B cell (primary cell): ENCODE results near the gene WDR46. TPM values are rescaled to one million over a fixed set of nuclear protein-coding genes. Genes with fewer than 3 reads are reported as not detected.

Experiments
- ATAC-seq: fragments of 200-7000 bp; cut with Tn5 transposase; one replicate; pipeline ENCODE4 v1.10.0; 2021; ENCODE audit warnings: low read depth, mild to moderate bottlenecking, moderate number of reproducible peaks, moderate library complexity
- CTCF ChIA-PET: fragments of 350-600 bp; sonication (Branson Sonifier 250); formaldehyde crosslinking; loops from one replicate; lab custom pipeline; 2021; ENCODE audit warnings: antibody characterized with exemption, inconsistent platforms; lab: Charles Lee
- POLR2A ChIA-PET: fragments of 350-600 bp; sonication (Branson Sonifier 250); formaldehyde crosslinking; loops from one replicate; lab custom pipeline; 2021; ENCODE audit warnings: antibody characterized with exemption; lab: Charles Lee
- DNase-seq: peaks from one replicate; pipeline ENCODE4 v3.0.0; 2013
- H2AFZ ChIP-seq: 2 replicates; pipeline ENCODE4 v1.6.1; 2012; ENCODE audit warnings: mild to moderate bottlenecking, low read depth, low read length; ENCODE audit not compliant: insufficient read depth, poor library complexity, severe bottlenecking
- H3K27ac ChIP-seq, 2 donors: 1 replicate in 1 of 2; 2 replicates in 1 of 2; pipeline ENCODE4 v1.5.1; 2012 to 2013; ENCODE audit warnings: low read length in 2 of 2, mild to moderate bottlenecking in 2 of 2, moderate library complexity in 1 of 2
- H3K27me3 ChIP-seq, 4 experiments: fragments of 200-600 bp in 1 of 4; sonication (generic) in 1 of 4; replicated peaks in 1 of 4; 1 replicate in 2 of 4; 2 replicates in 2 of 4; pipeline versions ENCODE4 v1.6.1 to v1.7.0; 2013 to 2016; ENCODE audit warnings: low read length in 3 of 4, mild to moderate bottlenecking in 2 of 4, mixed read lengths in 1 of 4, moderate library complexity in 1 of 4; ENCODE audit not compliant: insufficient read depth in 4 of 4, control insufficient read depth in 3 of 4; ENCODE audit errors: control extremely low read depth in 1 of 4
- H3K36me3 ChIP-seq, 2 experiments: replicated peaks in 1 of 2; 1 replicate in 1 of 2; 2 replicates in 1 of 2; pipeline versions ENCODE4 v1.6.1 to v1.7.1; 2013; ENCODE audit warnings: low read length in 1 of 2; ENCODE audit not compliant: insufficient read depth in 2 of 2, control insufficient read depth in 1 of 2; ENCODE audit errors: control extremely low read depth in 1 of 2, extremely low read depth in 1 of 2
- H3K4me1 ChIP-seq, 2 donors: fragments of 200-600 bp in 1 of 2; sonication (generic) in 1 of 2; 1 replicate in 1 of 2; 2 replicates in 1 of 2; pipeline versions ENCODE4 v1.5.1 to v1.6.1; 2013 to 2017; ENCODE audit warnings: low read length in 2 of 2; ENCODE audit not compliant: control insufficient read depth in 2 of 2, insufficient read depth in 2 of 2
- H3K4me2 ChIP-seq: replicated peaks from 2 replicates; pipeline ENCODE3; 2012; ENCODE audit warnings: mild to moderate bottlenecking, low read depth, low read length; ENCODE audit not compliant: poor library complexity, severe bottlenecking
- H3K4me3 ChIP-seq, 5 experiments: fragments of 200-600 bp in 1 of 5; sonication (generic) in 1 of 5; 1 replicate in 3 of 5; 2 replicates in 2 of 5; pipeline versions ENCODE4 v1.5.1 to v1.7.0; 2011 to 2016; ENCODE audit warnings: low read length in 4 of 5, mild to moderate bottlenecking in 4 of 5, low read depth in 2 of 5, control low read depth in 1 of 5, moderate library complexity in 1 of 5; ENCODE audit not compliant: insufficient read depth in 1 of 5; ENCODE audit errors: control extremely low read depth in 1 of 5, extremely low read depth in 1 of 5
- H3K79me2 ChIP-seq: fragments of 200-600 bp; sonication (generic); one replicate; pipeline ENCODE4 v1.6.0; 2016; ENCODE audit warnings: low read length; ENCODE audit not compliant: control insufficient read depth, insufficient read depth
- H3K9ac ChIP-seq: fragments of 200-600 bp; sonication (generic); 2 replicates; pipeline ENCODE4 v1.6.1; 2017; ENCODE audit warnings: mild to moderate bottlenecking, low read length, moderate library complexity
- H3K9me3 ChIP-seq, 3 donors: one replicate each; pipeline versions ENCODE4 v1.6.1 to v1.7.1; 2013; ENCODE audit warnings: low read length in 2 of 3; ENCODE audit not compliant: control insufficient read depth in 2 of 3, insufficient read depth in 1 of 3; ENCODE audit errors: control extremely low read depth in 1 of 3
- H4K20me1 ChIP-seq: 2 replicates; pipeline ENCODE4 v1.6.0; 2012; ENCODE audit warnings: mild to moderate bottlenecking, low read length; ENCODE audit not compliant: insufficient read depth, control insufficient read depth, poor library complexity, severe bottlenecking
- H3K27ac Mint-ChIP-seq: one replicate; pipeline ENCODE4 v1.8.0; 2021; ENCODE audit warnings: mixed read lengths
- H3K27me3 Mint-ChIP-seq: one replicate; pipeline ENCODE4 v1.8.0; 2021; ENCODE audit warnings: mixed read lengths
- H3K4me1 Mint-ChIP-seq: one replicate; pipeline ENCODE4 v1.8.0; 2021; ENCODE audit warnings: mixed read lengths
- H3K4me3 Mint-ChIP-seq: one replicate; pipeline ENCODE4 v1.8.0; 2021; ENCODE audit warnings: mixed read lengths
- H3K9me3 Mint-ChIP-seq: one replicate; pipeline ENCODE4 v1.8.0; 2022; ENCODE audit warnings: mixed read lengths; ENCODE audit not compliant: insufficient read depth
- EZH2 ChIP-seq: IDR thresholded peaks from 2 replicates; pipeline ENCODE4 v1.6.1; 2012; ENCODE audit warnings: borderline replicate concordance, low read depth, mild to moderate bottlenecking, moderate library complexity, low read length; ENCODE audit not compliant: insufficient read depth, poor library complexity, severe bottlenecking
- WGBS: methylation state at CpG from one replicate; pipeline ENCODE4 v1.1.5; 2013; ENCODE audit warnings: missing lambda C conversion rate; ENCODE audit not compliant: insufficient coverage; 5-methylcytosine and 5-hydroxymethylcytosine counted together
- intact Hi-C: fragments of 100-400 bp; cut with micrococcal nuclease; formaldehyde crosslinking; loops from one replicate; pipeline ENCODE4 v1.10.0; 2022
- polyA plus RNA-seq: library from polyadenylated mRNA; depleted of rRNA; stranded (reverse); fragments of >200 nt; gene quantifications from 2 replicates; pipeline ENCODE4 v1.2.3, GENCODE V29; 2012
- total RNA-seq, 2 donors: library from RNA; stranded (reverse); fragments of 120-200 nt in 1 of 2; gene quantifications; 1 replicate in 1 of 2; 2 replicates in 1 of 2; pipeline versions ENCODE4 v1.2.3 to v1.2.4, GENCODE V29; 2013 to 2022
- TF ChIP-seq, protein P1 (sequence below): fragments of 200-600 bp; IDR thresholded peaks from one replicate; pipeline ENCODE4 v1.8.0; 2022; ENCODE audit warnings: antibody characterized with exemption, mild to moderate bottlenecking

Gene WDR46
- total and polyA plus RNA-seq, 2 donors (not counting 1 experiment from before 2014, with no cell fraction given) = 60.1 to 77.2 TPM

- H3K27me3 Mint-ChIP-seq = no peaks in the 10 kb centered on the region
- TF ChIP-seq, protein P1, sequence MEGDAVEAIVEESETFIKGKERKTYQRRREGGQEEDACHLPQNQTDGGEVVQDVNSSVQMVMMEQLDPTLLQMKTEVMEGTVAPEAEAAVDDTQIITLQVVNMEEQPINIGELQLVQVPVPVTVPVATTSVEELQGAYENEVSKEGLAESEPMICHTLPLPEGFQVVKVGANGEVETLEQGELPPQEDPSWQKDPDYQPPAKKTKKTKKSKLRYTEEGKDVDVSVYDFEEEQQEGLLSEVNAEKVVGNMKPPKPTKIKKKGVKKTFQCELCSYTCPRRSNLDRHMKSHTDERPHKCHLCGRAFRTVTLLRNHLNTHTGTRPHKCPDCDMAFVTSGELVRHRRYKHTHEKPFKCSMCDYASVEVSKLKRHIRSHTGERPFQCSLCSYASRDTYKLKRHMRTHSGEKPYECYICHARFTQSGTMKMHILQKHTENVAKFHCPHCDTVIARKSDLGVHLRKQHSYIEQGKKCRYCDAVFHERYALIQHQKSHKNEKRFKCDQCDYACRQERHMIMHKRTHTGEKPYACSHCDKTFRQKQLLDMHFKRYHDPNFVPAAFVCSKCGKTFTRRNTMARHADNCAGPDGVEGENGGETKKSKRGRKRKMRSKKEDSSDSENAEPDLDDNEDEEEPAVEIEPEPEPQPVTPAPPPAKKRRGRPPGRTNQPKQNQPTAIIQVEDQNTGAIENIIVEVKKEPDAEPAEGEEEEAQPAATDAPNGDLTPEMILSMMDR = no peak
- TF ChIP-seq EZH2 = no peak
- H4K20me1 ChIP-seq = peaks cover 52% of the 10 kb centered on the region
- peak overlapping the region; percentile 98 for H3K27ac Mint-ChIP-seq
- H3K4me1 Mint-ChIP-seq = peaks cover 65% of the 10 kb centered on the region
- DNase-seq (peak; percentile 91), ATAC-seq (peak; percentile 19)
- WGBS = 23% methylated on average over 23 of the region's 29 CpGs
- peak overlapping the region; percentile 97 to 100 for H3K27ac ChIP-seq
- H3K36me3 ChIP-seq = peaks cover 0 to 50% of the 10 kb centered on the region in 2 experiments
- H3K4me3 Mint-ChIP-seq = peak overlapping the region; percentile 100
- H3K79me2 ChIP-seq = peaks cover 94% of the 10 kb centered on the region
- H3K9me3 ChIP-seq = no peaks in the 10 kb centered on the region
- peaks cover 44 to 59% of the 10 kb centered on the region in 2 donors for H3K4me1 ChIP-seq
- no peak overlapping the region for H2AFZ ChIP-seq
- ChIA-PET POLR2A (interaction anchor here (0.6 to 4.2 kb wide), 11 partner anchors 12 to 899 kb away, joined by 3 to 40 read pairs (median 5); partner anchors contain the start of genes B3GALT4, CUTA, PFDN6 and RGL2), CTCF (interaction anchor here (0.8 to 5.7 kb wide), 9 partner anchors 8 to 474 kb away, joined by 3 to 54 read pairs (median 7); partner anchors contain the start of genes B3GALT4, RGL2 and TAP2)
- no peaks in the 10 kb centered on the region for H3K27me3 ChIP-seq
- no peaks in the 10 kb centered on the region for H3K9me3 Mint-ChIP-seq
- intact Hi-C loops = loop anchor here (1.0 to 5.0 kb wide), 2 partner anchors 23 to 115 kb away; partner anchors contain the start of genes PFDN6 and WDR46
- peak overlapping the region; percentile 74 to 100 (median 97) for H3K4me3 ChIP-seq
- H3K9ac ChIP-seq = peak overlapping the region; percentile 100
- peak overlapping the region; percentile 99 for H3K4me2 ChIP-seq
Measured at GRCh38 chr6:33312361-33313104, 23.5 kb upstream of the WDR46 start.

DNA sequence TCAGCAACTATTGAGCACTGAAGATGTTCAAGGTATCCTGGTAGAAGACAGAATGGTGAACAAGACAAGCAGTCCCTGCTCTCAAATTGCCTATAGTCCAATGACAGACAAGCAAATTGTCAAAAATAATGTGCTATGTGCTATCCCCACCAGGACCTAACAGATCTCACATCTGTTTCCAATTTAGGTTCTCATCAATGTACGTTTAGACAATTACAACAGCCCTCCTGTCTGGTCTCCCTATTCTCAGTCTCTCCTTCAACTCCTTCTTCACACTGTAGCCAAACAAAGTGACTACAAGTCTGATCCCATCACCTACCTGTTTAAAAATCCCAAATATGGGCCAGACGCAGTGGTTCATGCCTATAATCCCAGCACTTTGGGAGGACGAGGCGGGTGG is 17.3 kb upstream of the WDR46 start:
- H3K27ac Mint-ChIP-seq = peak overlapping the region; percentile 22
- no peaks in the 10 kb centered on the region for H3K9me3 Mint-ChIP-seq
- intact Hi-C loops = no loop called here
- peaks cover 72% of the 10 kb centered on the region for H4K20me1 ChIP-seq
- CTCF ChIA-PET = no interaction called here
- peaks cover 46% of the 10 kb centered on the region for H3K4me1 Mint-ChIP-seq
- no peak for ATAC-seq
- WGBS = 95% methylated on average over 4 of the region's 4 CpGs
- POLR2A ChIA-PET = no interaction called here
- H3K27ac ChIP-seq = peak overlapping the region in 1 of 2 donors; percentile 59
- H3K36me3 ChIP-seq = peaks cover 2 to 73% of the 10 kb centered on the region in 2 experiments
- H3K4me1 ChIP-seq = peaks cover 20 to 32% of the 10 kb centered on the region in 2 donors
- no peaks in the 10 kb centered on the region for H3K27me3 Mint-ChIP-seq
- no peak overlapping the region for H3K4me2 ChIP-seq
- H3K9ac ChIP-seq = no peak overlapping the region
- H3K4me3 ChIP-seq = no peak overlapping the region
- no peak overlapping the region for H2AFZ ChIP-seq
- no peaks in the 10 kb centered on the region for H3K27me3 ChIP-seq
- DNase-seq = no peak
- TF ChIP-seq EZH2 = no peak
- TF ChIP-seq, protein P1 = no peak
- H3K79me2 ChIP-seq = peaks cover 78% of the 10 kb centered on the region
- no peak overlapping the region for H3K4me3 Mint-ChIP-seq
- no peaks in the 10 kb centered on the region for H3K9me3 ChIP-seq
